Measurements from ENCODE around the gene ENDOV. TPM values are rescaled to one million over a fixed set of nuclear protein-coding genes. Genes with fewer than 3 reads are reported as not detected.
A peak's percentile ranks its signal among the peaks of the same experiment; 100 is the strongest.

ENDOV gene
- total RNA-seq, 1 experiment from 2014 or later = 14.1 TPM

DNA sequence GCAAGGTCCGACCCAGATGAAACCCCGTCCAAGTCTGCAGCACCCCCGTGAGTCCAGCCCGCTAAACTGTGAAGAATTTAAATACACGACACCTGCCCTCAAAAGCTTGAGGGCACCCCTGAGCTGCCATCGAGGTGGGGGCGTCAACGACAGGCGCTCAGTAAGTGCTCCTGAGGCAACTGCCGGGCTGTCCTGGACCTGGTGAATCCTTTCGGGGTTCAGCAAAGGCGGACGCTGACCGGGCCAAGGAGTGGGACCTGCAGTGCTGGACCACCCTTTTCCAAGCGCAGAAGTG, 512 bp upstream of the ENDOV start:
- H3K27ac ChIP-seq (ENCODE audit: low read depth, low read length, poor library complexity, severe bottlenecking) = peak overlapping the region; percentile 99
- DNase-seq (ENCODE audit: low spot score) = no peak
- BruUV-seq (replicated peaks) = no TSS peak

GRCh38 chr17:80415626-80416137, 715 bp downstream of the ENDOV start:
- Histone ChIP-seq H3K9me3 (ENCODE audit: low read depth, low read length, poor library complexity, severe bottlenecking) (no peaks in the 10 kb centered on the region), H3K36me3 (ENCODE audit: insufficient read depth, low read length, poor library complexity, severe bottlenecking) (no peaks in the 10 kb centered on the region), H3K27me3 (replicated peaks; ENCODE audit: insufficient read depth, low read depth, low read length, poor library complexity) (no peaks in the 10 kb centered on the region), H3K4me1 (ENCODE audit: insufficient read depth, low read length, poor library complexity, severe bottlenecking) (no peaks in the 10 kb centered on the region), H3K27ac (ENCODE audit: low read depth, low read length, poor library complexity, severe bottlenecking) (peak overlapping the region; percentile 99), H3K4me3 (ENCODE audit: low read depth, low read length, poor library complexity, severe bottlenecking) (peak overlapping the region; percentile 88)
- no peak for DNase-seq (ENCODE audit: low spot score)
- ChIA-PET POLR2A (ENCODE audit: low non-redundant PET) (interaction anchor here (0.6 kb wide), 1 partner anchor 43 kb away, joined by 4 read pairs; no protein-coding TSS in a partner anchor), CTCF (interaction anchor here (0.7 to 0.8 kb wide), 2 partner anchors 11 to 160 kb away, joined by 3 read pairs; no protein-coding TSS in a partner anchor)
- intact Hi-C loops (cut with micrococcal nuclease; ENCODE audit: unreplicated experiment) = no loop called here
- TF ChIP-seq, protein P1, sequence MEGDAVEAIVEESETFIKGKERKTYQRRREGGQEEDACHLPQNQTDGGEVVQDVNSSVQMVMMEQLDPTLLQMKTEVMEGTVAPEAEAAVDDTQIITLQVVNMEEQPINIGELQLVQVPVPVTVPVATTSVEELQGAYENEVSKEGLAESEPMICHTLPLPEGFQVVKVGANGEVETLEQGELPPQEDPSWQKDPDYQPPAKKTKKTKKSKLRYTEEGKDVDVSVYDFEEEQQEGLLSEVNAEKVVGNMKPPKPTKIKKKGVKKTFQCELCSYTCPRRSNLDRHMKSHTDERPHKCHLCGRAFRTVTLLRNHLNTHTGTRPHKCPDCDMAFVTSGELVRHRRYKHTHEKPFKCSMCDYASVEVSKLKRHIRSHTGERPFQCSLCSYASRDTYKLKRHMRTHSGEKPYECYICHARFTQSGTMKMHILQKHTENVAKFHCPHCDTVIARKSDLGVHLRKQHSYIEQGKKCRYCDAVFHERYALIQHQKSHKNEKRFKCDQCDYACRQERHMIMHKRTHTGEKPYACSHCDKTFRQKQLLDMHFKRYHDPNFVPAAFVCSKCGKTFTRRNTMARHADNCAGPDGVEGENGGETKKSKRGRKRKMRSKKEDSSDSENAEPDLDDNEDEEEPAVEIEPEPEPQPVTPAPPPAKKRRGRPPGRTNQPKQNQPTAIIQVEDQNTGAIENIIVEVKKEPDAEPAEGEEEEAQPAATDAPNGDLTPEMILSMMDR (conservative IDR thresholded peaks at IDR 0.05; ENCODE audit: low read depth, low read length) = no peak
- TF ChIP-seq EZH2 (IDR thresholded peaks at IDR 0.05; ENCODE audit: borderline replicate concordance, low read depth, low read length, poor library complexity, severe bottlenecking) = no peak
- no TSS peak for BruUV-seq (replicated peaks)

More for the DNA sequence above, 512 bp upstream of the ENDOV start:
- no peaks in the 10 kb centered on the region for H3K27me3 ChIP-seq (replicated peaks; ENCODE audit: insufficient read depth, low read depth, low read length, poor library complexity)
- H3K9me3 ChIP-seq (ENCODE audit: low read depth, low read length, poor library complexity, severe bottlenecking) = no peaks in the 10 kb centered on the region
- no peaks in the 10 kb centered on the region for H3K4me1 ChIP-seq (ENCODE audit: insufficient read depth, low read length, poor library complexity, severe bottlenecking)
- POLR2A ChIA-PET (ENCODE audit: low non-redundant PET) = no interaction called here
- intact Hi-C loops (cut with micrococcal nuclease; ENCODE audit: unreplicated experiment) = no loop called here
- CTCF ChIA-PET = interaction anchor here (0.6 kb wide), 1 partner anchor 269 kb away, joined by 3 read pairs; no protein-coding TSS in a partner anchor
- TF ChIP-seq, protein P1 (conservative IDR thresholded peaks at IDR 0.05; ENCODE audit: low read depth, low read length) = no peak
- no peak for TF ChIP-seq EZH2 (IDR thresholded peaks at IDR 0.05; ENCODE audit: borderline replicate concordance, low read depth, low read length, poor library complexity, severe bottlenecking)
- H3K4me3 ChIP-seq (ENCODE audit: low read depth, low read length, poor library complexity, severe bottlenecking) = peak overlapping the region; percentile 88
- no peaks in the 10 kb centered on the region for H3K36me3 ChIP-seq (ENCODE audit: insufficient read depth, low read length, poor library complexity, severe bottlenecking)

DNA sequence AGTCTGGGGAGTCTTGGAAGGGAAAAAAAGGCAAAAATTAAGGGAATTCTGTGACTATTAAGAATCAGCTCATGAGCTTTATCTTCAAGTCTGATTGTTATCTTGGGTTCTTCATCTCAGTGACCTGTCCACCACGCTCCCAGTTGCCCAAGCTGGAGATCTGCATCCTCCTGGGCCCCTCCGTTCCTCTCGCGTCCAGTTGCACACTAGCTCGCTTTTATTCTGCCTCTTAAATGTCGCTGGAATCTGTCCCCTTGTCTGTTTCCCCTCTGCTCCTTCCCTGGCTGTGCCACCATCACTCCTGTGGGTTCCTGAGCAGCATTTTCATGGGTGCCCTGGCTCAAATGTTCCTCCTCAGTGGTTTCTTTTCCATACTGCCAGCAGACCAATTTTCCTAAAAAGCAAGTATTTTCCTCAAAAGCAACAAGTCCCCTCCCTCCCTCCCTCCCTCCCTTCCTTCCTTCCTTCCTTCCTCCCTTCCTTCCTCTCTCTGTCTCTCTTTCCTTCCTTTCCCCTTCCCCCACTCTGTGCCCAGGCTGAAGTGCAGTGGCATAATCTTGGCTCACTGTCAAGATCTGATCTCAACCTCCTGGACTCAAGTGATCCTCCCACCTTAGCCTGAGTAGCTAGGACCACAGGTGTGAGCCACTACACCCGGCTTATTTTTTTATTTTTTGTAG, 1.4 kb downstream of the ENDOV start:
- H3K27me3 ChIP-seq (replicated peaks; ENCODE audit: insufficient read depth, low read depth, low read length, poor library complexity) = no peaks in the 10 kb centered on the region
- DNase-seq (ENCODE audit: low spot score) = no peak
- intact Hi-C loops (cut with micrococcal nuclease; ENCODE audit: unreplicated experiment) = no loop called here
- no peak for TF ChIP-seq EZH2 (IDR thresholded peaks at IDR 0.05; ENCODE audit: borderline replicate concordance, low read depth, low read length, poor library complexity, severe bottlenecking)
- TF ChIP-seq, protein P1 (conservative IDR thresholded peaks at IDR 0.05; ENCODE audit: low read depth, low read length) = no peak
- H3K4me3 ChIP-seq (ENCODE audit: low read depth, low read length, poor library complexity, severe bottlenecking) = peak overlapping the region; percentile 88
- no peaks in the 10 kb centered on the region for H3K36me3 ChIP-seq (ENCODE audit: insufficient read depth, low read length, poor library complexity, severe bottlenecking)
- BruUV-seq (replicated peaks) = no TSS peak
- H3K27ac ChIP-seq (ENCODE audit: low read depth, low read length, poor library complexity, severe bottlenecking) = no peak overlapping the region
- H3K9me3 ChIP-seq (ENCODE audit: low read depth, low read length, poor library complexity, severe bottlenecking) = no peaks in the 10 kb centered on the region
- H3K4me1 ChIP-seq (ENCODE audit: insufficient read depth, low read length, poor library complexity, severe bottlenecking) = no peaks in the 10 kb centered on the region
- POLR2A ChIA-PET (ENCODE audit: low non-redundant PET) = interaction anchor here (0.6 kb wide), 1 partner anchor 42 kb away, joined by 4 read pairs; no protein-coding TSS in a partner anchor
- CTCF ChIA-PET = interaction anchor here (0.7 kb wide), 1 partner anchor 11 kb away, joined by 3 read pairs; no protein-coding TSS in a partner anchor
